HG03280 (cell line): ENCODE data around the gene ABCC9.

Experiments used
- ATAC-seq: cut with Tn5 transposase; IDR thresholded peaks from one replicate; pipeline ENCODE4 v1.9.1; 2021; ENCODE audit warnings: mild to moderate bottlenecking, moderate library complexity; ENCODE audit not compliant: unreplicated experiment

The ABCC9 gene

GRCh38 chr12:21776175-21776574 is 165.1 kb downstream of the ABCC9 start:
- no peak for ATAC-seq

GRCh38 chr12:21775133-21775820 is 165.9 kb downstream of the ABCC9 start:
- ATAC-seq: no peak

- ATAC-seq: no peak
Observed at GRCh38 chr12:21774358-21775132, 166.7 kb downstream of the ABCC9 start, which contains the start of gene KCNJ8. KCNJ8 (minus strand) TSS chr12:21774706; CDS start chr12:21773616, 1,090 bp downstream.

GRCh38 chr12:21773806-21774205 is 167.4 kb downstream of the ABCC9 start:
- no peak for ATAC-seq

- ATAC-seq: no peak
Observed at GRCh38 chr12:21773263-21773741, 167.9 kb downstream of the ABCC9 start.

GRCh38 chr12:21771311-21771710 is 169.9 kb downstream of the ABCC9 start:
- no peak for ATAC-seq

GRCh38 chr12:21769307-21769706 is 171.9 kb downstream of the ABCC9 start:
- no peak for ATAC-seq

GRCh38 chr12:21766403-21766802 is 174.8 kb downstream of the ABCC9 start:
- no peak for ATAC-seq

- no peak for ATAC-seq
Observed at GRCh38 chr12:21764950-21765349, 176.3 kb downstream of the ABCC9 start.

GRCh38 chr12:21764065-21764464 is 177.2 kb downstream of the ABCC9 start:
- ATAC-seq: no peak

- ATAC-seq: no peak
Observed at GRCh38 chr12:21763531-21763930, 177.7 kb downstream of the ABCC9 start.

- ATAC-seq: no peak
Observed at GRCh38 chr12:21759737-21760136, 181.5 kb downstream of the ABCC9 start.

GRCh38 chr12:21757735-21758134 is 183.5 kb downstream of the ABCC9 start:
- no peak for ATAC-seq

- ATAC-seq: no peak
Observed at GRCh38 chr12:21756699-21757098, 184.5 kb downstream of the ABCC9 start.

- no peak for ATAC-seq
Observed at GRCh38 chr12:21751517-21751916, 189.7 kb downstream of the ABCC9 start.
